Kidney (tissue), 14 donors: ENCODE data around the gene ANKRD9. TPM values are rescaled to one million over a fixed set of nuclear protein-coding genes. Genes with fewer than 3 reads are reported as not detected.

Source experiments
- DNase-seq, 5 donors: peaks; one replicate each; pipeline ENCODE4 v3.0.0-alpha.2; 2013 to 2020
- FAIRE-seq: peaks from 2 replicates; lab custom pipeline; 2012; peaks lifted over from hg19 to GRCh38; lab: Jason Lieb, UNC
- H3K27ac ChIP-seq, 2 donors: one replicate each; pipeline ENCODE4 v1.7.0; 2013; ENCODE audit warnings: low read depth in 2 of 2, low read length in 2 of 2, inconsistent platforms in 1 of 2
- H3K27me3 ChIP-seq: one replicate; pipeline ENCODE4 v1.7.1; 2013; ENCODE audit warnings: low read length, inconsistent platforms; ENCODE audit not compliant: control insufficient read depth, insufficient read depth
- H3K36me3 ChIP-seq, 3 donors: one replicate each; pipeline versions ENCODE4 v1.7.0 to v1.7.1; 2013; ENCODE audit warnings: low read length in 3 of 3, control low read depth in 1 of 3, inconsistent platforms in 1 of 3; ENCODE audit not compliant: insufficient read depth in 3 of 3, control insufficient read depth in 2 of 3
- H3K4me1 ChIP-seq, 3 donors: one replicate each; pipeline versions ENCODE4 v1.7.0 to v1.7.1; 2013; ENCODE audit warnings: low read length in 3 of 3, inconsistent platforms in 1 of 3, low read depth in 1 of 3; ENCODE audit not compliant: control insufficient read depth in 2 of 3, insufficient read depth in 2 of 3
- H3K4me3 ChIP-seq, 3 donors: one replicate each; pipeline versions ENCODE4 v1.7.0 to v1.8.1; 2013; ENCODE audit warnings: low read length in 3 of 3, control low read depth in 1 of 3, inconsistent platforms in 1 of 3
- H3K9ac ChIP-seq, 3 donors: one replicate each; pipeline versions ENCODE4 v1.7.0 to v1.7.1; 2013; ENCODE audit warnings: low read length in 3 of 3, control low read depth in 1 of 3, inconsistent platforms in 1 of 3
- H3K9me3 ChIP-seq, 3 donors: one replicate each; pipeline versions ENCODE4 v1.7.0 to v1.7.1; 2013; ENCODE audit warnings: low read length in 3 of 3, control low read depth in 1 of 3, inconsistent platforms in 1 of 3; ENCODE audit not compliant: control insufficient read depth in 2 of 3, insufficient read depth in 1 of 3
- intact Hi-C: fragments of 100-400 bp; cut with DNase I; formaldehyde crosslinking; loops from one replicate; pipeline ENCODE4 v1.11.1; 2022
- polyA plus RNA-seq: library from polyadenylated mRNA; stranded (reverse); fragments of 350-450 nt; fragmentation: Illumina TruSeq; extraction: RNeasy Lipid Tissue Mini Kit (QIAGEN cat#74804); gene quantifications from one replicate; pipeline ENCODE4 v1.2.3, GENCODE V29; 2014; ENCODE audit warnings: low read depth, low replicate concordance; ENCODE audit not compliant: insufficient read depth
- total RNA-seq: library from RNA; stranded (reverse); fragmentation: NEBNext Ultra II Directional; extraction: Animal tissue kit (Norgen Biotek cat#: 25700); gene quantifications from one replicate; pipeline ENCODE4 v1.2.1, GENCODE V29; 2021
- TF ChIP-seq, protein P1 (sequence below): IDR thresholded peaks from 3 replicates; pipeline ENCODE4 v1.5.1; 2012; ENCODE audit warnings: mild to moderate bottlenecking, moderate library complexity, borderline replicate concordance; ENCODE audit not compliant: insufficient read depth; ENCODE audit errors: extremely low read depth
- donor health status: control.
- donor health status: control.
- donor health status: control.
- donor health status: control.
- donor health status: control.
- donor health status: DM: yes; HTN: yes; CAD: no.
- donor health status: Normal renal cell carcinoma (clear cell type).

Gene ANKRD9
- total and polyA plus RNA-seq, 2 donors from 2014 or later = 18.7 to 26.0 TPM

- Histone ChIP-seq H3K36me3 (peaks cover 0 to 3% (median 0%) of the 10 kb centered on the region in 3 donors), H3K4me1 (peaks cover 0 to 13% (median 4%) of the 10 kb centered on the region in 3 donors), H3K27ac (peak overlapping the region; percentile 91 to 93), H3K27me3 (no peaks in the 10 kb centered on the region), H3K9me3 (no peaks in the 10 kb centered on the region), H3K9ac (peak overlapping the region in 2 of 3 donors; percentile 63 to 88), H3K4me3 (peak overlapping the region in 2 of 3 donors; percentile 66 to 76)
- FAIRE-seq (no peak), DNase-seq (peak in 1 of 5 donors; percentile 57)
- TF ChIP-seq, protein P1, sequence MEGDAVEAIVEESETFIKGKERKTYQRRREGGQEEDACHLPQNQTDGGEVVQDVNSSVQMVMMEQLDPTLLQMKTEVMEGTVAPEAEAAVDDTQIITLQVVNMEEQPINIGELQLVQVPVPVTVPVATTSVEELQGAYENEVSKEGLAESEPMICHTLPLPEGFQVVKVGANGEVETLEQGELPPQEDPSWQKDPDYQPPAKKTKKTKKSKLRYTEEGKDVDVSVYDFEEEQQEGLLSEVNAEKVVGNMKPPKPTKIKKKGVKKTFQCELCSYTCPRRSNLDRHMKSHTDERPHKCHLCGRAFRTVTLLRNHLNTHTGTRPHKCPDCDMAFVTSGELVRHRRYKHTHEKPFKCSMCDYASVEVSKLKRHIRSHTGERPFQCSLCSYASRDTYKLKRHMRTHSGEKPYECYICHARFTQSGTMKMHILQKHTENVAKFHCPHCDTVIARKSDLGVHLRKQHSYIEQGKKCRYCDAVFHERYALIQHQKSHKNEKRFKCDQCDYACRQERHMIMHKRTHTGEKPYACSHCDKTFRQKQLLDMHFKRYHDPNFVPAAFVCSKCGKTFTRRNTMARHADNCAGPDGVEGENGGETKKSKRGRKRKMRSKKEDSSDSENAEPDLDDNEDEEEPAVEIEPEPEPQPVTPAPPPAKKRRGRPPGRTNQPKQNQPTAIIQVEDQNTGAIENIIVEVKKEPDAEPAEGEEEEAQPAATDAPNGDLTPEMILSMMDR = no peak
- intact Hi-C loops = no loop called here
Observed at GRCh38 chr14:102508410-102508773, 1.2 kb downstream of the ANKRD9 start.

DNA sequence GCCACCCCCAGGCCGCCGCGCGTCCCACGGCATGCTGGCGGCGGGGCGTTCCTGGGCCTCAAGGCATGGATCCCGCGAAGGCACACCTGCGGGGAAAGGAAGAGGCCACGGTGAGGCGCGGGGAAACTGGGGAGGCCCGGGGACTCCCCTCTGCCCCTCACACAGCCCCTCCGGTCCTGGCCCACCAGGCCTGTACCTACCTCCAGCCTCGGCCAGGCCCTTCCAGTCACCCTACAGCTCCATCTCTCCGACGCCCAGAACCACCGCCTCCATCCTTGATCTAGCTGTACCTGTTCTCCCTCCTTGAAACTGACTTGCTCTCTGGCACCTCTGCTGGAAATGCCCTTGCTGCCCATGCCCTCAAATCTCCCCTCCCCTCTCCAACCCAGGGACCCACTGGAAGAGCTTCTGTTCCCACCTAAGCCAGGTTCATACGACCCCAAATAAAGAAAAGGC lies 1.7 kb downstream of the ANKRD9 start:
- no peak for FAIRE-seq
- Histone ChIP-seq H3K9ac (peak overlapping the region in 1 of 3 donors; percentile 88), H3K4me1 (peaks cover 0 to 13% (median 4%) of the 10 kb centered on the region in 3 donors), H3K4me3 (peak overlapping the region in 1 of 3 donors; percentile 76), H3K9me3 (no peaks in the 10 kb centered on the region), H3K27ac (peak overlapping the region in 1 of 2 donors; percentile 93), H3K27me3 (no peaks in the 10 kb centered on the region), H3K36me3 (peaks cover 0 to 3% (median 0%) of the 10 kb centered on the region in 3 donors)
- TF ChIP-seq, protein P1 = no peak
- peak in 2 of 5 donors; percentile 6 to 61 for DNase-seq
- intact Hi-C loops = no loop called here

DNA sequence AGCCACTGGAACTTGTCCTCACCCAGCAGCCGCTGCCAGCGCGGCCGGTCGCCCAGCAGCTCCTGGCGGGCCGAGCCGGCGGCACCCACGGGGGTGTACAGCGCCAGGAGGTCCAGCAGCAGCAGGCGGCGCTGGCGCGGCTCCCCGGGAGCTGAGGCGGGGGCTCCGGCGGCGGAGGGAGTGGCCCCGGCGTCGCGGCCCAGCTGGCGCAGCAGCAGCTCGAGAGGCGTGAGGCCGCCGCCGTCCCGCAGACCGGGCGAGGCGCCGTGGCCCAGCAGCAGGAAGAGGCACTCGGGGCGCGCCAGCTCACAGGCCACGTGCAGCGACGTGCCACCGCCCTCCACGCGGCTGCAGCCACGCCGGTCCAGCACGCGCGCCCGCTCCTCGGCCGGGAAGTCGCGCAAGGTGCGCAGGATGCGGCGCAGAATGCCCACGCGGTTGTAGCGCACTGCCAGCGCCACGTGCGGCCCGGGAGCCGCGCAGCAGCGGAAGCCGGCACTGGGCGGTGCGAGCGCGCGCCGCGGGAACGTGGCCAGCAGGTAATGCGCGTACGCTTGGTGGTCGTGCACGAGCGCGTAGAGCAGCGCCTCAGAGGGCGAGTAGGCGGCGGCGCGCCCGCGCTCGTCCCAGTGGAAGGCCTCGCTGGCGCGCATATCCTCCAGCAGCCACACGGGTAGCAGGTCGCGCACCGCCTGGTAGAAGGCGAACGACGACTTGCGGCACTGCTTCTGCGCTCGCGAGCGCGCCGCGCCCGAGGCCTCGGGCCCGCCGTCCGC lies 2.3 kb downstream of the ANKRD9 start:
- FAIRE-seq (no peak), DNase-seq (peak in 3 of 5 donors; percentile 52 to 74 (median 56))
- Histone ChIP-seq H3K9me3 (no peaks in the 10 kb centered on the region), H3K9ac (no peak overlapping the region), H3K27me3 (no peaks in the 10 kb centered on the region), H3K4me1 (peaks cover 0 to 13% (median 4%) of the 10 kb centered on the region in 3 donors), H3K27ac (no peak overlapping the region), H3K4me3 (no peak overlapping the region), H3K36me3 (peaks cover 0 to 3% (median 0%) of the 10 kb centered on the region in 3 donors)
- TF ChIP-seq, protein P1 = no peak
- intact Hi-C loops = no loop called here
